Endothelial cell of umbilical vein (primary cell): ENCODE data around the gene G3BP2. TPM values are rescaled to one million over a fixed set of nuclear protein-coding genes. Genes with fewer than 3 reads are reported as not detected.

Experiments used
- BruUV-seq: library from RNA; stranded (reverse); fragments of 400-500 nt; replicated peaks from 2 replicates; lab custom pipeline; 2021; lab: Mats Ljungman, UMichigan
- CTCF ChIA-PET: fragments of 300-600, 350-600 bp; sonication (Branson Sonifier 250); formaldehyde crosslinking; loops from one replicate; lab custom pipeline; 2021; ENCODE audit warnings: antibody characterized with exemption, inconsistent platforms; lab: Charles Lee
- POLR2A ChIA-PET: fragments of 300-600, 350-600 bp; sonication (Branson Sonifier 250); formaldehyde crosslinking; loops from one replicate; lab custom pipeline; 2021; ENCODE audit warnings: antibody characterized with exemption, inconsistent platforms; lab: Charles Lee
- DNase-seq: peaks from one replicate; pipeline ENCODE4 v3.0.0-alpha.2; 2011; ENCODE audit warnings: low read depth, low spot score
- FAIRE-seq: peaks from 2 replicates; lab custom pipeline; 2011; peaks lifted over from hg19 to GRCh38; lab: Jason Lieb, UNC
- H2AFZ ChIP-seq: 2 replicates; pipeline ENCODE4 v1.6.0; 2012; ENCODE audit warnings: low read depth, low read length, control low read depth, inconsistent platforms
- H3K27ac ChIP-seq: 2 replicates; pipeline ENCODE4 v1.5.1; 2011; ENCODE audit warnings: low read depth, mild to moderate bottlenecking, control low read depth, low read length, moderate library complexity; ENCODE audit not compliant: insufficient read depth
- H3K27me3 ChIP-seq, 2 experiments: 2 replicates each; pipeline versions ENCODE4 v1.6.0 to v1.6.1; 2011; ENCODE audit warnings: low read length in 2 of 2, mixed read lengths in 1 of 2; ENCODE audit not compliant: control insufficient read depth in 2 of 2, insufficient read depth in 2 of 2
- H3K36me3 ChIP-seq, 2 experiments: 2 replicates in 1 of 2; 3 replicates in 1 of 2; pipeline ENCODE4 v1.5.1; 2011; ENCODE audit warnings: low read length in 2 of 2, mild to moderate bottlenecking in 1 of 2, moderate library complexity in 1 of 2; ENCODE audit not compliant: control insufficient read depth in 2 of 2, insufficient read depth in 2 of 2; ENCODE audit errors: extremely low read depth in 1 of 2
- H3K4me1 ChIP-seq: 3 replicates; pipeline ENCODE4 v1.5.1; 2011; ENCODE audit warnings: mild to moderate bottlenecking, low read length; ENCODE audit not compliant: control insufficient read depth, insufficient read depth; ENCODE audit errors: extremely low read depth
- H3K4me2 ChIP-seq: 2 replicates; pipeline ENCODE4 v1.6.1; 2011; ENCODE audit warnings: low read length, control low read depth, mixed read lengths; ENCODE audit not compliant: insufficient read depth
- H3K4me3 ChIP-seq, 3 experiments: fragments of 200-600 bp in 1 of 3; sonication (generic), shearing (Covaris generic) in 1 of 3; replicated peaks in 1 of 3; 2 replicates each; pipeline ENCODE4 v1.5.1; 2011 to 2016; ENCODE audit warnings: control low read depth in 3 of 3, low read length in 3 of 3, mild to moderate bottlenecking in 2 of 3, inconsistent platforms in 1 of 3, low read depth in 1 of 3, moderate library complexity in 1 of 3; ENCODE audit not compliant: insufficient read depth in 1 of 3
- H3K79me2 ChIP-seq: 2 replicates; pipeline ENCODE4 v1.6.0; 2012; ENCODE audit warnings: low read length, inconsistent platforms; ENCODE audit not compliant: control insufficient read depth, insufficient read depth
- H3K9ac ChIP-seq: replicated peaks from 2 replicates; pipeline ENCODE3; 2011; ENCODE audit warnings: low read length, control low read depth; ENCODE audit not compliant: insufficient read depth; ENCODE audit errors: extremely low read depth
- H3K9me1 ChIP-seq: replicated peaks from 3 replicates; pipeline ENCODE4 v1.6.0; 2011; ENCODE audit warnings: mild to moderate bottlenecking, low read length; ENCODE audit not compliant: control insufficient read depth, insufficient read depth; ENCODE audit errors: extremely low read depth
- H3K9me3 ChIP-seq: replicated peaks from 2 replicates; pipeline ENCODE4 v1.5.1; 2012; ENCODE audit warnings: low read length, inconsistent platforms; ENCODE audit not compliant: control insufficient read depth, insufficient read depth
- H4K20me1 ChIP-seq: replicated peaks from 2 replicates; pipeline ENCODE3; 2011; ENCODE audit warnings: mild to moderate bottlenecking, low read length; ENCODE audit not compliant: control insufficient read depth, insufficient read depth; ENCODE audit errors: extremely low read depth
- CTCF ChIP-seq, 2 donors: IDR thresholded peaks; 1 replicate in 1 of 2; 2 replicates in 1 of 2; pipeline ENCODE4 v1.5.1; 2011; ENCODE audit warnings: low read length in 2 of 2, mild to moderate bottlenecking in 2 of 2, moderate library complexity in 2 of 2, control low read depth in 1 of 2, inconsistent platforms in 1 of 2, low read depth in 1 of 2; ENCODE audit not compliant: insufficient read depth in 1 of 2; ENCODE audit errors: extremely low read depth in 1 of 2
- EZH2 ChIP-seq: IDR thresholded peaks from 2 replicates; pipeline ENCODE4 v1.6.1; 2012; ENCODE audit warnings: borderline replicate concordance, low read depth, mild to moderate bottlenecking, moderate library complexity, low read length, inconsistent platforms; ENCODE audit not compliant: severe bottlenecking
- FOS ChIP-seq: IDR thresholded peaks from 2 replicates; pipeline ENCODE4 v1.6.1; 2011; ENCODE audit warnings: mild to moderate bottlenecking, low read length, moderate library complexity, borderline replicate concordance; ENCODE audit not compliant: insufficient read depth
- GATA2 ChIP-seq: IDR thresholded peaks from 2 replicates; pipeline ENCODE4 v1.7.0; 2011; ENCODE audit warnings: low read depth, mild to moderate bottlenecking, moderate library complexity, mixed read lengths, low read length; ENCODE audit not compliant: insufficient read length, insufficient read depth
- JUN ChIP-seq: IDR thresholded peaks from 2 replicates; pipeline ENCODE4 v1.6.1; 2011; ENCODE audit warnings: borderline replicate concordance, low read depth; ENCODE audit not compliant: insufficient read length, insufficient read depth
- MYC ChIP-seq: IDR thresholded peaks from one replicate; pipeline ENCODE4 v1.6.1; 2011; ENCODE audit warnings: mild to moderate bottlenecking, low read depth, low read length
- POLR2A ChIP-seq: IDR thresholded peaks from 2 replicates; pipeline ENCODE4 v1.6.1; 2012; ENCODE audit warnings: low read depth, mild to moderate bottlenecking, control low read depth, low read length
- POLR2AphosphoS5 ChIP-seq: IDR thresholded peaks from 2 replicates; pipeline ENCODE4 v1.6.1; 2012; ENCODE audit warnings: low read depth, mild to moderate bottlenecking, control low read depth, low read length, moderate library complexity; ENCODE audit not compliant: insufficient read depth
- dilution Hi-C: fragments of 300-500 bp; cut with MboI; formaldehyde crosslinking; loops from one replicate; pipeline ENCODE4 v1.15.0; 2019; ENCODE audit warnings: low sequenced_read_pairs; ENCODE audit not compliant: extremely low pct_ligation_motif_present
- intact Hi-C: fragments of 100-400 bp; cut with micrococcal nuclease; formaldehyde crosslinking; loops from one replicate; pipeline ENCODE4 v1.10.0; 2022
- polyA plus RNA-seq, 4 experiments: library from polyadenylated mRNA; depleted of rRNA in 3 of 4; stranded (reverse) in 3 of 4; unstranded in 1 of 4; fragments of >200 nt; gene quantifications; 2 replicates each; pipeline versions ENCODE4 v1.2.1 to v1.2.3, GENCODE V29; 2011 to 2012; ENCODE audit warnings: missing spikeins in 1 of 4
- small RNA-seq: library from RNA; depleted of rRNA; stranded (forward); fragments of <200 nt; gene quantifications from one replicate; pipeline ENCODE3, GENCODE V24; 2012; ENCODE audit warnings: low replicate concordance, low read depth; ENCODE audit not compliant: insufficient read depth, insufficient read length
- total RNA-seq: library from RNA; stranded (reverse); gene quantifications from 2 replicates; pipeline ENCODE4 v1.2.3, GENCODE V29; 2021
- TF ChIP-seq, protein P1 (sequence below): IDR thresholded peaks from 2 replicates; pipeline ENCODE4 v1.6.1; 2011; ENCODE audit not compliant: insufficient read depth, insufficient read length

Gene G3BP2
- total and polyA plus RNA-seq, 2 donors (not counting 3 experiments of a cell fraction or from before 2014, with no cell fraction given), result 61.1 to 180 TPM

- ChIA-PET POLR2A (no interaction called here), CTCF (interaction anchor here (1.0 to 1.4 kb wide), 4 partner anchors 9 to 23 kb away, joined by 3 to 6 read pairs (median 4); no protein-coding TSS in a partner anchor)
- no peak overlapping the region for H3K9ac ChIP-seq
- H3K9me1 ChIP-seq, result no peaks in the 10 kb centered on the region
- H3K4me1 ChIP-seq, result no peaks in the 10 kb centered on the region
- TF ChIP-seq JUN (no peak), EZH2 (no peak), GATA2 (no peak), MYC (no peak), FOS (no peak), POLR2A (no peak), CTCF (IDR thresholded peaks at IDR 0.05; ENCODE audit: extremely low read depth in 1 of 2, insufficient read depth in 1 of 2, low read depth in 1 of 2, low read length in 2 of 2) (no peak), POLR2AphosphoS5 (no peak)
- TF ChIP-seq, protein P1, sequence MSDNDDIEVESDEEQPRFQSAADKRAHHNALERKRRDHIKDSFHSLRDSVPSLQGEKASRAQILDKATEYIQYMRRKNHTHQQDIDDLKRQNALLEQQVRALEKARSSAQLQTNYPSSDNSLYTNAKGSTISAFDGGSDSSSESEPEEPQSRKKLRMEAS, result no peak
- H3K79me2 ChIP-seq, result no peaks in the 10 kb centered on the region
- no peak overlapping the region for H3K4me2 ChIP-seq
- H3K27ac ChIP-seq, result no peak overlapping the region
- intact Hi-C loops, result no loop called here
- H2AFZ ChIP-seq, result no peak overlapping the region
- BruUV-seq, result no TSS peak
- DNase-seq (no peak), FAIRE-seq (no peak)
- no peak overlapping the region for H3K4me3 ChIP-seq
- dilution Hi-C loops, result no loop called here
- no peaks in the 10 kb centered on the region for H3K9me3 ChIP-seq
- no peaks in the 10 kb centered on the region for H4K20me1 ChIP-seq
- no peaks in the 10 kb centered on the region for H3K36me3 ChIP-seq
- H3K27me3 ChIP-seq, result no peaks in the 10 kb centered on the region
These were observed 79.8 kb downstream of the G3BP2 start for GRCh38 chr4:75593393-75593792.

Small RNA genes lying within 50 kb of the gene (small RNA-seq; reads per million reads assigned to genes)
- not detected for gene RF00019

Other genes starting within 250 kb of the G3BP2 start
- gene RCHY1, start 159.0 kb downstream of the G3BP2 start, total RNA-seq, result 29.1 and 30.9 TPM in 2 replicates
- gene RCHY1, start 159.0 kb downstream of the G3BP2 start, polyA plus RNA-seq, result 13.0 and 21.1 TPM in 2 replicates
- gene THAP6, start 158.9 kb downstream of the G3BP2 start, total RNA-seq, result 6.8 and 8.0 TPM in 2 replicates
- 2.1 and 2.3 TPM in 2 replicates for gene THAP6, start 158.9 kb downstream of the G3BP2 start, polyA plus RNA-seq
- gene ODAPH, start 117.3 kb downstream of the G3BP2 start, total RNA-seq, result not detected in 2 replicates
- gene ODAPH, start 117.3 kb downstream of the G3BP2 start, polyA plus RNA-seq, result not detected in 2 replicates
- 0.55 and 0.99 TPM in 2 replicates for gene CDKL2, start 42.9 kb downstream of the G3BP2 start, total RNA-seq
- 0.23 and 0.24 TPM in 2 replicates for gene CDKL2, start 42.9 kb downstream of the G3BP2 start, polyA plus RNA-seq
- 60.2 and 66.0 TPM in 2 replicates for gene USO1, start 51.2 kb upstream of the G3BP2 start, total RNA-seq
- gene USO1, start 51.2 kb upstream of the G3BP2 start, polyA plus RNA-seq, result 24.4 and 29.1 TPM in 2 replicates
- gene PPEF2, start 229.0 kb upstream of the G3BP2 start, total RNA-seq, result not detected in 2 replicates
- gene PPEF2, start 229.0 kb upstream of the G3BP2 start, polyA plus RNA-seq, result 0.23 TPM in 1 of 2 replicates, not detected in the other